SU-DHL-6 (cell line): ENCODE measurements around the gene ZBTB11.
"Not testable (repeated sequence)": the region's sequence is repeated elsewhere in the genome, so short reads cannot be mapped to it uniquely, and the experiment has no call there.

ENCODE experiments used
- H2AFZ ChIP-seq: fragments of 200-600 bp; sonication (generic); 2 replicates; pipeline ENCODE4 v1.6.1; 2014; ENCODE audit warnings: low read depth, mild to moderate bottlenecking, moderate library complexity, mixed read lengths, antibody characterized with exemption, low read length; ENCODE audit not compliant: severe bottlenecking
- H3F3A ChIP-seq: fragments of 200-600 bp; shearing (Covaris generic); 2 replicates; pipeline ENCODE4 v1.6.0; 2016; ENCODE audit warnings: antibody characterized with exemption, mild to moderate bottlenecking; ENCODE audit not compliant: insufficient read depth
- H3K27ac ChIP-seq: fragments of 200-600 bp; sonication (generic); 2 replicates; pipeline ENCODE4 v1.5.1; 2016; ENCODE audit warnings: low read depth, mild to moderate bottlenecking, low read length, moderate library complexity, mixed read lengths
- H3K27me3 ChIP-seq: fragments of 200-600 bp; sonication (generic), shearing (Covaris generic); 2 replicates; pipeline ENCODE4 v1.6.0; 2014; ENCODE audit warnings: mild to moderate bottlenecking, low read length
- H3K36me3 ChIP-seq: fragments of 200-600 bp; sonication (generic); 2 replicates; pipeline ENCODE4 v1.6.1; 2014; ENCODE audit warnings: mild to moderate bottlenecking, low read length, mixed read lengths
- H3K4me2 ChIP-seq: fragments of 300-600, 200-600 bp; shearing (Covaris generic), sonication (generic); 2 replicates; pipeline ENCODE4 v1.6.0; 2014; ENCODE audit warnings: low read length, low read depth, mild to moderate bottlenecking; ENCODE audit not compliant: poor library complexity, severe bottlenecking
- H3K4me3 ChIP-seq: fragments of 200-600 bp; sonication (generic); 2 replicates; pipeline ENCODE4 v1.5.1; 2014; ENCODE audit warnings: antibody characterized with exemption, low read length, mild to moderate bottlenecking, mixed read lengths; ENCODE audit not compliant: insufficient read depth, poor library complexity, severe bottlenecking
- H3K79me2 ChIP-seq: fragments of 200-600 bp; sonication (generic); 2 replicates; pipeline ENCODE4 v1.6.1; 2014; ENCODE audit warnings: mild to moderate bottlenecking, low read length, moderate library complexity; ENCODE audit not compliant: insufficient read depth
- H3K9ac ChIP-seq: fragments of 200-600 bp; sonication (generic); 2 replicates; pipeline ENCODE4 v1.7.0; 2014; ENCODE audit warnings: mild to moderate bottlenecking, low read length
- H3K9me2 ChIP-seq: fragments of 200-600 bp; sonication (generic); replicated peaks from 2 replicates; pipeline ENCODE4 v1.6.1; 2014; ENCODE audit warnings: low read length; ENCODE audit not compliant: insufficient read depth
- H3K9me3 ChIP-seq: fragments of 200-600 bp; sonication (generic); 2 replicates; pipeline ENCODE4 v1.6.1; 2014; ENCODE audit warnings: low read length, mixed read lengths; ENCODE audit not compliant: insufficient read depth
- H4K20me1 ChIP-seq: fragments of 200-600 bp; sonication (generic); 2 replicates; pipeline ENCODE4 v1.6.1; 2014; ENCODE audit warnings: low read depth, mild to moderate bottlenecking, antibody characterized with exemption, low read length, moderate library complexity, mixed read lengths
- EZH2phosphoT487 ChIP-seq: fragments of 200-600 bp; sonication (generic), shearing (Covaris generic); conservative IDR thresholded peaks from 2 replicates; pipeline ENCODE4 v1.6.1; 2018; ENCODE audit warnings: mild to moderate bottlenecking, antibody characterized with exemption, low read length, moderate library complexity, mixed read lengths
- TF ChIP-seq, protein P1 (sequence below): fragments of 200-600 bp; sonication (generic); IDR thresholded peaks from one replicate; pipeline ENCODE4 v1.5.1; 2017; ENCODE audit warnings: antibody characterized with exemption, mild to moderate bottlenecking, low read length, moderate library complexity; ENCODE audit not compliant: insufficient read depth, poor library complexity, severe bottlenecking

Gene ZBTB11

GRCh38 chr3:101632586-101632985 is 44.3 kb downstream of the ZBTB11 start:
- no peak overlapping the region for H2AFZ ChIP-seq
- H3K4me2 ChIP-seq: no peak overlapping the region
- no peak overlapping the region for H3K9ac ChIP-seq
- H3K36me3 ChIP-seq: no peaks in the 10 kb centered on the region
- H3K27ac ChIP-seq: no peak overlapping the region
- H3K4me3 ChIP-seq: no peak overlapping the region
- no peak for TF ChIP-seq EZH2phosphoT487
- TF ChIP-seq, protein P1, sequence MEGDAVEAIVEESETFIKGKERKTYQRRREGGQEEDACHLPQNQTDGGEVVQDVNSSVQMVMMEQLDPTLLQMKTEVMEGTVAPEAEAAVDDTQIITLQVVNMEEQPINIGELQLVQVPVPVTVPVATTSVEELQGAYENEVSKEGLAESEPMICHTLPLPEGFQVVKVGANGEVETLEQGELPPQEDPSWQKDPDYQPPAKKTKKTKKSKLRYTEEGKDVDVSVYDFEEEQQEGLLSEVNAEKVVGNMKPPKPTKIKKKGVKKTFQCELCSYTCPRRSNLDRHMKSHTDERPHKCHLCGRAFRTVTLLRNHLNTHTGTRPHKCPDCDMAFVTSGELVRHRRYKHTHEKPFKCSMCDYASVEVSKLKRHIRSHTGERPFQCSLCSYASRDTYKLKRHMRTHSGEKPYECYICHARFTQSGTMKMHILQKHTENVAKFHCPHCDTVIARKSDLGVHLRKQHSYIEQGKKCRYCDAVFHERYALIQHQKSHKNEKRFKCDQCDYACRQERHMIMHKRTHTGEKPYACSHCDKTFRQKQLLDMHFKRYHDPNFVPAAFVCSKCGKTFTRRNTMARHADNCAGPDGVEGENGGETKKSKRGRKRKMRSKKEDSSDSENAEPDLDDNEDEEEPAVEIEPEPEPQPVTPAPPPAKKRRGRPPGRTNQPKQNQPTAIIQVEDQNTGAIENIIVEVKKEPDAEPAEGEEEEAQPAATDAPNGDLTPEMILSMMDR: no peak
- H3K27me3 ChIP-seq: no peaks in the 10 kb centered on the region
- H3K9me2 ChIP-seq: no peaks in the 10 kb centered on the region
- H4K20me1 ChIP-seq: no peaks in the 10 kb centered on the region
- H3K79me2 ChIP-seq: no peaks in the 10 kb centered on the region
- H3K9me3 ChIP-seq: no peaks in the 10 kb centered on the region
- no peaks in the 10 kb centered on the region for H3F3A ChIP-seq

- not testable (repeated sequence) for H3K9me2 ChIP-seq, H3K36me3 ChIP-seq, H3K79me2 ChIP-seq, H3K9ac ChIP-seq, H3K27ac ChIP-seq, H4K20me1 ChIP-seq, H3K4me3 ChIP-seq, H3K4me2 ChIP-seq, H3F3A ChIP-seq, H3K9me3 ChIP-seq, H2AFZ ChIP-seq, H3K27me3 ChIP-seq
These were observed 45.0 kb downstream of the ZBTB11 start for GRCh38 chr3:101631959-101632358.

GRCh38 chr3:101631098-101631796 is 45.7 kb downstream of the ZBTB11 start:
- Histone ChIP-seq H3K9me3 (no peaks in the 10 kb centered on the region), H4K20me1 (no peaks in the 10 kb centered on the region), H3K79me2 (no peaks in the 10 kb centered on the region), H3K27ac (no peak overlapping the region), H3K4me3 (no peak overlapping the region), H3K27me3 (no peaks in the 10 kb centered on the region), H3K36me3 (no peaks in the 10 kb centered on the region), H3F3A (no peaks in the 10 kb centered on the region), H3K9ac (no peak overlapping the region), H2AFZ (no peak overlapping the region), H3K4me2 (no peak overlapping the region), H3K9me2 (no peaks in the 10 kb centered on the region)
- TF ChIP-seq, protein P1: no peak
- TF ChIP-seq EZH2phosphoT487: no peak

DNA sequence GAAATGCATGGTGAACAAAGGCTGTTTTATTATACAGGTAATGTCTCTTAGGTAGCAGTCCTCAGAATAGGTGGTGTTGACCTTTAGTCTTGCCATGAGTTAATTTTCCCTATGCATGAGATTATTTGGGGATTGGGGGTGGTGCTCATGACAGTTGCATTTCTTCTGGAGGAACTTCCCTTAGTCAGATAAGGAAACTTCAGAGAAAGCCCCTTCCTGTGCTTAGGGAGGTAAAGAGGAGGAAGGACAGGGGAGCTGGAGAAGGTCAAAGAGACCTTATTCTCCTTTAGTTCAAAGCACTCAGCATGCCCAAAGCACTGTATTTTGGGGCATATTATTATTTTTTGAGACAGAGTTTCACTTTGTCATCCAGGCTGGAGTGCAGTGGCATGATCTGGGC is 47.7 kb downstream of the ZBTB11 start:
- no peak overlapping the region for H3K4me3 ChIP-seq
- H3K4me2 ChIP-seq: no peak overlapping the region
- H3K79me2 ChIP-seq: no peaks in the 10 kb centered on the region
- H3K9me2 ChIP-seq: no peaks in the 10 kb centered on the region
- H3K9ac ChIP-seq: no peak overlapping the region
- no peaks in the 10 kb centered on the region for H3F3A ChIP-seq
- no peaks in the 10 kb centered on the region for H3K36me3 ChIP-seq
- H2AFZ ChIP-seq: no peak overlapping the region
- H4K20me1 ChIP-seq: no peaks in the 10 kb centered on the region
- H3K9me3 ChIP-seq: peaks cover 6% of the 10 kb centered on the region; the same call in 1 of the 2 replicates
- TF ChIP-seq, protein P1: no peak
- no peak for TF ChIP-seq EZH2phosphoT487
- H3K27ac ChIP-seq: no peak overlapping the region
- no peaks in the 10 kb centered on the region for H3K27me3 ChIP-seq
